K562 (cell line): ENCODE measurements around the gene BNIP5. TPM values are rescaled to one million over a fixed set of nuclear protein-coding genes. Genes with fewer than 3 reads are reported as not detected.

Experiments
- ETV5 ChIP-seq: sonication (generic); formaldehyde crosslinking; IDR thresholded peaks from 2 replicates; pipeline ENCODE4 v1.4.0; 2020; ENCODE audit warnings: low read depth, mild to moderate bottlenecking, missing genetic modification reagents
- FOS ChIP-seq: IDR thresholded peaks from 3 replicates; pipeline ENCODE4 v1.6.1; 2011; ENCODE audit not compliant: insufficient read length; ENCODE audit errors: extremely low read depth
- FOXA3 ChIP-seq, 2 experiments: fragments of 450-650 bp in 1 of 2; sonication (generic) in 1 of 2; formaldehyde crosslinking; IDR thresholded peaks in 1 of 2; conservative IDR thresholded peaks in 1 of 2; 2 replicates each; pipeline versions ENCODE4 v1.4.0 to v1.8.0; 2020 to 2022; ENCODE audit warnings: mild to moderate bottlenecking in 2 of 2, missing genetic modification reagents in 1 of 2
- GTF2E2 ChIP-seq: fragments of 200-800 bp; sonication (Bioruptor generic); IDR thresholded peaks from 2 replicates; pipeline ENCODE4 v1.6.1; 2016; ENCODE audit warnings: missing genetic modification characterization, missing compliant biosample characterization
- MAFF ChIP-seq: IDR thresholded peaks from 2 replicates; pipeline ENCODE4 v1.6.1; 2012; ENCODE audit warnings: low read length, improper control_type of control experiment
- NCOA4 ChIP-seq: fragments of 450-650 bp; IDR thresholded peaks from 2 replicates; pipeline ENCODE4 v1.6.1; 2018; ENCODE audit warnings: mild to moderate bottlenecking; ENCODE audit not compliant: partially characterized antibody
- SMARCC2 ChIP-seq: fragments of 450-650 bp; IDR thresholded peaks from 2 replicates; pipeline ENCODE4 v1.6.1; 2017; ENCODE audit warnings: antibody characterized with exemption, moderate library complexity, mild to moderate bottlenecking, low read depth
- polyA plus RNA-seq, 8 experiments: library from polyadenylated mRNA; depleted of rRNA in 4 of 8; stranded (reverse) in 5 of 8; unstranded in 3 of 8; fragments of >200 nt; fragmentation: Nextera tagmentation in 2 of 8; fragmentation: Illumina TruSeq in 1 of 8; extraction: Ambion mirVana in 2 of 8; extraction: Trizol in 1 of 8; gene quantifications; 2 replicates each; pipeline versions ENCODE4 v1.2.1 to v1.2.3, GENCODE V29; 2011 to 2014; ENCODE audit warnings: inconsistent platforms in 1 of 8, missing spikeins in 1 of 8
- total RNA-seq, 7 experiments: library from RNA; depleted of rRNA in 6 of 7; stranded (reverse); fragments of >200 nt in 6 of 7; fragmentation: Illumina TruSeq in 2 of 7; extraction: Trizol in 2 of 7; gene quantifications; 2 replicates each; pipeline versions ENCODE4 v1.2.1 to v1.2.3, GENCODE V29; 2011 to 2021; ENCODE audit warnings: low replicate concordance in 1 of 7
- TF ChIP-seq, protein P1 (sequence below), 2 experiments: fragments of 250-450 bp in 1 of 2; fragments of 450-650 bp in 1 of 2; sonication (Bioruptor Pico) in 1 of 2; IDR thresholded peaks; 2 replicates each; pipeline versions ENCODE4 v1.6.1 to v1.8.0; 2016 to 2021; ENCODE audit warnings: mild to moderate bottlenecking in 2 of 2, moderate library complexity in 2 of 2, missing compliant biosample characterization in 1 of 2, missing genetic modification characterization in 1 of 2
- TF ChIP-seq, protein P2 (sequence below): fragments of 450-650 bp; formaldehyde crosslinking; IDR thresholded peaks from 2 replicates; pipeline ENCODE4 v1.4.0; 2022; ENCODE audit warnings: missing genetic modification characterization
- TF ChIP-seq, protein P3 (sequence below): fragments of 450-650 bp; IDR thresholded peaks from 2 replicates; pipeline ENCODE4 v1.6.1; 2016; ENCODE audit warnings: mild to moderate bottlenecking, moderate library complexity

BNIP5 gene
- total and polyA plus RNA-seq, 9 of the 15 experiments (the other 6 are each of a cell fraction or from before 2014, with no cell fraction given), result not detected

DNA sequence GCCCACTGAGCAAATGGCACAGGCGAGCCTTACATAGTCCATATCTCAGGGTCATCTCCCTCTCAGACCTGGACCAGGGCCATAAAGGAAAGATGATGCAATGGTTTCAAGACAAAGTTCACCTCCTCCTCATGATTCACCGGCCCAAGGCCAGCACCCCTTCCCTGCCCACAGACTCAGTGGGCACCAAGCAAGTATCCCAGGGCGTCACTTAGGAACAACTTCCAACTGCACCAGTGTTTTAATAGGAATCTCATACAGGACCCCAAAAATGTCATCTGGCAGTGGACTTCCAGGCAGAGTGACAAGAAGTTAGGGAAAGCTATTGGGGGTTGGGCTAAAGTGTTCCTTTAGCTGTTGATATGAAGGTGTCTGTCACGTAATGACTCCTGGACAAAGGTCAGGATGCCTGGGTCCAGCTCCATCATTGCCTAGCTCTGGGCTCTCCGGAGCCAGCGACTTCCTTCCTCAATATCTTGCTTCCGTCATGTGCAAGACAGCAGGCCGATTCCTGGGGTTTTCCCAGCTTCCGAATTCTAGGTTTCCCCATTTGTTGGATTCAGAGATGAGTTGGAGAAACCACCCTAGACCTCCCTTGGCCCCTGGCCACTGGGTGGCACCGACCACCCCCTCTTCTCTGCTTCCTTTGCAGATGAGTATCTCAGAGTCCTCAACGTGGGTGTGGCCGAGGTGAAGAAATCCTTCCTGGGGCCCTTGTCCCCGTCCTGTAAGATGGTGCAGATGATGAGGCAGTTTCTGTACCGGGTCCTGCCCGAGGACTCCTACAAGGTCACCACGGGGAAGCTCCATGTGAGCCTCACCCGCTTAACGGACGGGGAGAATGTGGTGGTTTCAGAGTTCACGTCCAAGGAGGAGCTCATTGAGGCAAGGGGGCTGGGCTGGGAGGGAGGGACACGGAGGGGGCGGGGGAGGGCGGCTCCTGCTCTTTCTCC is 45.7 kb downstream of the BNIP5 start (continued):
- TF ChIP-seq, protein P1, sequence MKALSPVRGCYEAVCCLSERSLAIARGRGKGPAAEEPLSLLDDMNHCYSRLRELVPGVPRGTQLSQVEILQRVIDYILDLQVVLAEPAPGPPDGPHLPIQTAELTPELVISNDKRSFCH (CRISPR knock-in tag; IDR thresholded peaks at IDR 0.05), result no peak
- TF ChIP-seq, protein P1 (tag; IDR thresholded peaks at IDR 0.05), result no peak
- TF ChIP-seq NCOA4 (no peak), SMARCC2 (no peak; the same call in 1 of the 2 replicates), GTF2E2 (tag) (0 out of 2 replicates have a peak, but pooled peaks have one; percentile 15), FOXA3 (CRISPR knock-in tag; conservative IDR thresholded peaks at IDR 0.05 in 1 of 2, IDR thresholded peaks at IDR 0.05 in 1 of 2) (no peak), ETV5 (CRISPR knock-in tag) (no peak), MAFF (no peak), FOS (no peak)
- TF ChIP-seq, protein P2, sequence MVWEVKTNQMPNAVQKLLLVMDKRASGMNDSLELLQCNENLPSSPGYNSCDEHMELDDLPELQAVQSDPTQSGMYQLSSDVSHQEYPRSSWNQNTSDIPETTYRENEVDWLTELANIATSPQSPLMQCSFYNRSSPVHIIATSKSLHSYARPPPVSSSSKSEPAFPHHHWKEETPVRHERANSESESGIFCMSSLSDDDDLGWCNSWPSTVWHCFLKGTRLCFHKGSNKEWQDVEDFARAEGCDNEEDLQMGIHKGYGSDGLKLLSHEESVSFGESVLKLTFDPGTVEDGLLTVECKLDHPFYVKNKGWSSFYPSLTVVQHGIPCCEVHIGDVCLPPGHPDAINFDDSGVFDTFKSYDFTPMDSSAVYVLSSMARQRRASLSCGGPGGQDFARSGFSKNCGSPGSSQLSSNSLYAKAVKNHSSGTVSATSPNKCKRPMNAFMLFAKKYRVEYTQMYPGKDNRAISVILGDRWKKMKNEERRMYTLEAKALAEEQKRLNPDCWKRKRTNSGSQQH (CRISPR knock-in tag), result no peak
- TF ChIP-seq, protein P3, sequence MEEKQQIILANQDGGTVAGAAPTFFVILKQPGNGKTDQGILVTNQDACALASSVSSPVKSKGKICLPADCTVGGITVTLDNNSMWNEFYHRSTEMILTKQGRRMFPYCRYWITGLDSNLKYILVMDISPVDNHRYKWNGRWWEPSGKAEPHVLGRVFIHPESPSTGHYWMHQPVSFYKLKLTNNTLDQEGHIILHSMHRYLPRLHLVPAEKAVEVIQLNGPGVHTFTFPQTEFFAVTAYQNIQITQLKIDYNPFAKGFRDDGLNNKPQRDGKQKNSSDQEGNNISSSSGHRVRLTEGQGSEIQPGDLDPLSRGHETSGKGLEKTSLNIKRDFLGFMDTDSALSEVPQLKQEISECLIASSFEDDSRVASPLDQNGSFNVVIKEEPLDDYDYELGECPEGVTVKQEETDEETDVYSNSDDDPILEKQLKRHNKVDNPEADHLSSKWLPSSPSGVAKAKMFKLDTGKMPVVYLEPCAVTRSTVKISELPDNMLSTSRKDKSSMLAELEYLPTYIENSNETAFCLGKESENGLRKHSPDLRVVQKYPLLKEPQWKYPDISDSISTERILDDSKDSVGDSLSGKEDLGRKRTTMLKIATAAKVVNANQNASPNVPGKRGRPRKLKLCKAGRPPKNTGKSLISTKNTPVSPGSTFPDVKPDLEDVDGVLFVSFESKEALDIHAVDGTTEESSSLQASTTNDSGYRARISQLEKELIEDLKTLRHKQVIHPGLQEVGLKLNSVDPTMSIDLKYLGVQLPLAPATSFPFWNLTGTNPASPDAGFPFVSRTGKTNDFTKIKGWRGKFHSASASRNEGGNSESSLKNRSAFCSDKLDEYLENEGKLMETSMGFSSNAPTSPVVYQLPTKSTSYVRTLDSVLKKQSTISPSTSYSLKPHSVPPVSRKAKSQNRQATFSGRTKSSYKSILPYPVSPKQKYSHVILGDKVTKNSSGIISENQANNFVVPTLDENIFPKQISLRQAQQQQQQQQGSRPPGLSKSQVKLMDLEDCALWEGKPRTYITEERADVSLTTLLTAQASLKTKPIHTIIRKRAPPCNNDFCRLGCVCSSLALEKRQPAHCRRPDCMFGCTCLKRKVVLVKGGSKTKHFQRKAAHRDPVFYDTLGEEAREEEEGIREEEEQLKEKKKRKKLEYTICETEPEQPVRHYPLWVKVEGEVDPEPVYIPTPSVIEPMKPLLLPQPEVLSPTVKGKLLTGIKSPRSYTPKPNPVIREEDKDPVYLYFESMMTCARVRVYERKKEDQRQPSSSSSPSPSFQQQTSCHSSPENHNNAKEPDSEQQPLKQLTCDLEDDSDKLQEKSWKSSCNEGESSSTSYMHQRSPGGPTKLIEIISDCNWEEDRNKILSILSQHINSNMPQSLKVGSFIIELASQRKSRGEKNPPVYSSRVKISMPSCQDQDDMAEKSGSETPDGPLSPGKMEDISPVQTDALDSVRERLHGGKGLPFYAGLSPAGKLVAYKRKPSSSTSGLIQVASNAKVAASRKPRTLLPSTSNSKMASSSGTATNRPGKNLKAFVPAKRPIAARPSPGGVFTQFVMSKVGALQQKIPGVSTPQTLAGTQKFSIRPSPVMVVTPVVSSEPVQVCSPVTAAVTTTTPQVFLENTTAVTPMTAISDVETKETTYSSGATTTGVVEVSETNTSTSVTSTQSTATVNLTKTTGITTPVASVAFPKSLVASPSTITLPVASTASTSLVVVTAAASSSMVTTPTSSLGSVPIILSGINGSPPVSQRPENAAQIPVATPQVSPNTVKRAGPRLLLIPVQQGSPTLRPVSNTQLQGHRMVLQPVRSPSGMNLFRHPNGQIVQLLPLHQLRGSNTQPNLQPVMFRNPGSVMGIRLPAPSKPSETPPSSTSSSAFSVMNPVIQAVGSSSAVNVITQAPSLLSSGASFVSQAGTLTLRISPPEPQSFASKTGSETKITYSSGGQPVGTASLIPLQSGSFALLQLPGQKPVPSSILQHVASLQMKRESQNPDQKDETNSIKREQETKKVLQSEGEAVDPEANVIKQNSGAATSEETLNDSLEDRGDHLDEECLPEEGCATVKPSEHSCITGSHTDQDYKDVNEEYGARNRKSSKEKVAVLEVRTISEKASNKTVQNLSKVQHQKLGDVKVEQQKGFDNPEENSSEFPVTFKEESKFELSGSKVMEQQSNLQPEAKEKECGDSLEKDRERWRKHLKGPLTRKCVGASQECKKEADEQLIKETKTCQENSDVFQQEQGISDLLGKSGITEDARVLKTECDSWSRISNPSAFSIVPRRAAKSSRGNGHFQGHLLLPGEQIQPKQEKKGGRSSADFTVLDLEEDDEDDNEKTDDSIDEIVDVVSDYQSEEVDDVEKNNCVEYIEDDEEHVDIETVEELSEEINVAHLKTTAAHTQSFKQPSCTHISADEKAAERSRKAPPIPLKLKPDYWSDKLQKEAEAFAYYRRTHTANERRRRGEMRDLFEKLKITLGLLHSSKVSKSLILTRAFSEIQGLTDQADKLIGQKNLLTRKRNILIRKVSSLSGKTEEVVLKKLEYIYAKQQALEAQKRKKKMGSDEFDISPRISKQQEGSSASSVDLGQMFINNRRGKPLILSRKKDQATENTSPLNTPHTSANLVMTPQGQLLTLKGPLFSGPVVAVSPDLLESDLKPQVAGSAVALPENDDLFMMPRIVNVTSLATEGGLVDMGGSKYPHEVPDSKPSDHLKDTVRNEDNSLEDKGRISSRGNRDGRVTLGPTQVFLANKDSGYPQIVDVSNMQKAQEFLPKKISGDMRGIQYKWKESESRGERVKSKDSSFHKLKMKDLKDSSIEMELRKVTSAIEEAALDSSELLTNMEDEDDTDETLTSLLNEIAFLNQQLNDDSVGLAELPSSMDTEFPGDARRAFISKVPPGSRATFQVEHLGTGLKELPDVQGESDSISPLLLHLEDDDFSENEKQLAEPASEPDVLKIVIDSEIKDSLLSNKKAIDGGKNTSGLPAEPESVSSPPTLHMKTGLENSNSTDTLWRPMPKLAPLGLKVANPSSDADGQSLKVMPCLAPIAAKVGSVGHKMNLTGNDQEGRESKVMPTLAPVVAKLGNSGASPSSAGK, result no peak; the same call in none of the 2 replicates
